HT-29 (cell line): ENCODE measurements around the gene KLK15. TPM values are rescaled to one million over a fixed set of nuclear protein-coding genes. Genes with fewer than 3 reads are reported as not detected.
A peak's percentile ranks its signal among the peaks of the same experiment; 100 is the strongest.

ENCODE experiments used
- DNase-seq: peaks from one replicate; pipeline ENCODE4 v3.0.0-alpha.2; 2015; ENCODE audit warnings: low spot score
- total RNA-seq: library from RNA; depleted of rRNA; stranded (reverse); fragments of >200 nt; shearing (Covaris generic); gene quantifications from 2 replicates; pipeline ENCODE4 v1.2.3, GENCODE V29; 2014; rRNA removed

KLK15 gene, protein sequence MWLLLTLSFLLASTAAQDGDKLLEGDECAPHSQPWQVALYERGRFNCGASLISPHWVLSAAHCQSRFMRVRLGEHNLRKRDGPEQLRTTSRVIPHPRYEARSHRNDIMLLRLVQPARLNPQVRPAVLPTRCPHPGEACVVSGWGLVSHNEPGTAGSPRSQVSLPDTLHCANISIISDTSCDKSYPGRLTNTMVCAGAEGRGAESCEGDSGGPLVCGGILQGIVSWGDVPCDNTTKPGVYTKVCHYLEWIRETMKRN
- total RNA-seq, result not detected in 2 replicates

DNA sequence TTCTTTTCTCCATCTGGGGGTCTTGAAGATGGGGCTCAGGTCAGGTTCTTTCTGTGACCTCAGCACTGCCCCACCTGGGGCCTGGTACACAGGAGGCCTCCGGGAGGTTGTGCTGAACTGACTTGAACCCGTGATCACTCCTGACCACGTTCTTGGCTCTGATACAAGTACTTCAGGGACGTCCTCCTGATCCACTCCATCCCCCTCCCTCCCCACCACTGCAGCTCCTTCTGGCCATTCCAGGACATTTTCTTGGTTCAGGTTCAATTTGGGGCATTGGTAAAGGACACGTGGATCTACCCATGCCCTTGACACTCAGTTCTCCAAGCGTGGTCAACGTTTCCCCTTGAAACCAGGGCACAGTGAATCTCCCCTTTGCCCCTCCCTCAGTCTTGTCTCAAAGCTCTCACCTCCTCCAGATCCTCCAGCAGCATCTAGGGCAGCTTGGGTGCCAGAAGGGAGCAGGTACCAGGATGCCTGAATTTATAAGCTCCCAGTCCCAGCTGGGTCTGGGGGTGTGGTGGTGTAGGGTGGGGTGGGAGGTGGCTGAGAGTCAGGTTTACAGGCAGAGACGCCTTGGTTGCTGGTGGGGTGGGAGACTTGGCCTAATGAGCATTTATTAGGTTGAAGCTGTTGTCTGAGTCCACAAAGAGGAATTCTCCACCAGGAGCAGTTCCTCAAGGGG is at the start of gene KLK15:
KLK15 (minus strand) TSS at position 458 of the 685 bp plus-strand sequence. CDS start 2,082 bp downstream, outside the sequence.
- DNase-seq, result no peak

DNA sequence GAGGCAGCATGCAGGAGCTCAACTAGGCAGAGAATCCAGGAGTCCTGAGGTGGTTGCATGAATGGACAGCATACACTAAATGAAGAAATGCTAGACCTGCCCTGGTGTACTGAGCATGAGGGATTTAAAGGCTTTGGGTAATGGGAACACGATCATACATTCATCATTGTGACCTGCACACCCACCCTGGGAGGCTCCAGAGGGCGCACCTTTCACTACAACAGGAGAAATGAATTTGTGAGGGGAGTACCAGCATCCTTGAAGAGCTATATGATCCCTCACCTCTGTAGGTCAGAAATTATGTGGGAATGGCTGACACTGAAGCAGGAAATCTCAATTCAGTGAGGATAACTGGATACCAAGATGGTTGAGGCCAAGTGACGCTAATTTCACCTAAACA is 48.8 kb upstream of the KLK15 start:
- DNase-seq, result peak; percentile 28

DNA sequence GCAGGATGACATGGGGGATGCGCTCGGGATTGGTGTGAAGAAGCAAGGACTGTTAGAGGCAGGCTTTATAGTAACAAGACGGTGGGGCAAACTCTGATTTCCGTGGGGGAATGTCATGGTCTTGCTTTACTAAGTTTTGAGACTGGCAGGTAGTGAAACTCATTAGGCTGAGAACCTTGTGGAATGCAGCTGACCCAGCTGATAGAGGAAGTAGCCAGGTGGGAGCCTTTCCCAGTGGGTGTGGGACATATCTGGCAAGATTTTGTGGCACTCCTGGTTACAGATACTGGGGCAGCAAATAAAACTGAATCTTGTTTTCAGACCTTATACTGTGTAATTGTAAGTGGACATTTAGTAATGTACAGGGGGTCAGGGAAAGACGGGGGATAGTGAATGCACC is 46.9 kb upstream of the KLK15 start:
- no peak for DNase-seq

DNA sequence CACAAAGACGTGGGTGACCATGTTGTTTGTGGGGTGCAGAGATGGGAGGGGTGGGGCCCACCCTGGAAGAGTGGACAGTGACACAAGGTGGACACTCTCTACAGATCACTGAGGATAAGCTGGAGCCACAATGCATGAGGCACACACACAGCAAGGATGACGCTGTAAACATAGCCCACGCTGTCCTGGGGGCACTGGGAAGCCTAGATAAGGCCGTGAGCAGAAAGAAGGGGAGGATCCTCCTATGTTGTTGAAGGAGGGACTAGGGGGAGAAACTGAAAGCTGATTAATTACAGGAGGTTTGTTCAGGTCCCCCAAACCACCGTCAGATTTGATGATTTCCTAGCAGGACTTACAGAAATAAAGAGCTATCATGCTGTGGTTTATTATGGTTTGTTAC is 45.5 kb upstream of the KLK15 start:
- DNase-seq, result no peak

DNA sequence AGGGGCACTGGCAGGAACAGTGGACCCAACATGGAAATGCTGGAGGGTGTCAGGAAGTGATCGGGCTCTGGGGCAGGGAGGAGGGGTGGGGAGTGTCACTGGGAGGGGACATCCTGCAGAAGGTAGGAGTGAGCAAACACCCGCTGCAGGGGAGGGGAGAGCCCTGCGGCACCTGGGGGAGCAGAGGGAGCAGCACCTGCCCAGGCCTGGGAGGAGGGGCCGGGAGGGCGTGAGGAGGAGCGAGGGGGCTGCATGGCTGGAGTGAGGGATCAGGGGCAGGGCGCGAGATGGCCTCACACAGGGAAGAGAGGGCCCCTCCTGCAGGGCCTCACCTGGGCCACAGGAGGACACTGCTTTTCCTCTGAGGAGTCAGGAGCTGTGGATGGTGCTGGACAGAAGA is 44.0 kb upstream of the KLK15 start:
- no peak for DNase-seq

DNA sequence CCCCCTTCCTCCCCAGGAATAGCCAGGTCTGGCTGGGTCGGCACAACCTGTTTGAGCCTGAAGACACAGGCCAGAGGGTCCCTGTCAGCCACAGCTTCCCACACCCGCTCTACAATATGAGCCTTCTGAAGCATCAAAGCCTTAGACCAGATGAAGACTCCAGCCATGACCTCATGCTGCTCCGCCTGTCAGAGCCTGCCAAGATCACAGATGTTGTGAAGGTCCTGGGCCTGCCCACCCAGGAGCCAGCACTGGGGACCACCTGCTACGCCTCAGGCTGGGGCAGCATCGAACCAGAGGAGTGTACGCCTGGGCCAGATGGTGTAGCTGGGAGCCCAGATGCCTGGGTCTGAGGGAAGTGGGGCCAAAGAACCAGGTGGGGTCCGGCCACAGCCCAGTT is 43.1 kb upstream of the KLK15 start:
- DNase-seq, result no peak

DNA sequence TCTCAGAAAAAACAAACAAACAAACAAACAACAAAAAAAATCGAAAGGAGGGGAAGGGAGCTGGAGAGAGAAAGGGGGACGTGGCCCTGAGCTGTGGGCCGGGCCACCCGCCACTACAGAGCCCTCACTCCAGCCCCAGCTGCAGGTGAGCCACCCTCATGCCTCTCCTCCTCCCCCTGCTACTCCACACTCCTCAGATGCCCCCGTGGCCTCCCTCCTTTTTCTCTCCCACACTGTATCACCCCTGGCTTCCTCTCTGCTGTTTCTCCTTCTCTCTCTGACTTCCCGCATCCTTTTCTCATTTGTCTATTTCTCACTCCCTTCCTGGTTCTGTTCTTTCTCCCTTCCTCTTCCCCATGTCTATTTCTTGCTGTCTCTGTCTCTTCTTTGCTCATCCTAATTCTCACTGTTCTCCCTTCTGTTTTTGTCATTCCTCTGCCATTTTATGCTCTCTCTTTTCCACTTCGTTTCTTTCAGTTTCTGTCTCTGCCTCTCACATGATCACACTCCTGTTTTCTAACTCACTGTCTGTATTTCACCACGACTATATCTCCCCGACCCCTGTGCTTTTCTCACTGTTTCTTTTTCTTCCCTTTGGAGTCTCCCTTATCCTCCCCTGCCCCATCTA is 42.5 kb upstream of the KLK15 start:
- no peak for DNase-seq

DNA sequence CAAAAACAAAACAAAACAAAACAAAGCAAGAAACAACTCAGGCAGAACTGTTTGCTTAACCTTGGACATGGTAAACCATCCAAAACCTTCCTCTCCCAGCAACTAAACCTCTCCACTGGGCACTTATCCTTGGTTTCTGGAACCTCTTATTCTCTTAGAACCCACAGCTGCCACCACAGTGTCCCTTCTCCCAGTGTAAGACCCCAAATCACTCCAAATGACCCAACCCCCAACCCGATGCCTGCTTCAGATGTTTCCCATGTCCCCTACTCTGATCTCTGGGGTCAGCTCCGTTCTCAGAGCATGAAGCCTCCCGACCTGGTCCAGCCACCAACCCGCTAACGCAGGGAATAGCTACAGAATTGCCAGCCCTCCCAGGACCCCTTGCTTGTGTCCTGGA is 40.8 kb upstream of the KLK15 start:
- DNase-seq, result no peak

DNA sequence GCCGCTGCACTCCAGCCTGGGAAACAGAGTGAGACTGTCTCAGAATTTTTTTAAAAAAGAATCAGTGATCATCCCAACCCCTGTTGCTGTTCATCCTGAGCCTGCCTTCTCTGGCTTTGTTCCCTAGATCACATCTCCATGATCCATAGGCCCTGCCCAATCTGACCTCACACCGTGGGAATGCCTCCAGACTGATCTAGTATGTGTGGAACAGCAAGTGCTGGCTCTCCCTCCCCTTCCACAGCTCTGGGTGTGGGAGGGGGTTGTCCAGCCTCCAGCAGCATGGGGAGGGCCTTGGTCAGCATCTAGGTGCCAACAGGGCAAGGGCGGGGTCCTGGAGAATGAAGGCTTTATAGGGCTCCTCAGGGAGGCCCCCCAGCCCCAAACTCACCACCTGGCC is 39.7 kb upstream of the KLK15 start, which contains the start of gene KLK2:
KLK2 (plus strand) TSS at position 384 of the 400 bp plus-strand sequence. CDS start 35 bp downstream, outside the sequence.
- no peak for DNase-seq

DNA sequence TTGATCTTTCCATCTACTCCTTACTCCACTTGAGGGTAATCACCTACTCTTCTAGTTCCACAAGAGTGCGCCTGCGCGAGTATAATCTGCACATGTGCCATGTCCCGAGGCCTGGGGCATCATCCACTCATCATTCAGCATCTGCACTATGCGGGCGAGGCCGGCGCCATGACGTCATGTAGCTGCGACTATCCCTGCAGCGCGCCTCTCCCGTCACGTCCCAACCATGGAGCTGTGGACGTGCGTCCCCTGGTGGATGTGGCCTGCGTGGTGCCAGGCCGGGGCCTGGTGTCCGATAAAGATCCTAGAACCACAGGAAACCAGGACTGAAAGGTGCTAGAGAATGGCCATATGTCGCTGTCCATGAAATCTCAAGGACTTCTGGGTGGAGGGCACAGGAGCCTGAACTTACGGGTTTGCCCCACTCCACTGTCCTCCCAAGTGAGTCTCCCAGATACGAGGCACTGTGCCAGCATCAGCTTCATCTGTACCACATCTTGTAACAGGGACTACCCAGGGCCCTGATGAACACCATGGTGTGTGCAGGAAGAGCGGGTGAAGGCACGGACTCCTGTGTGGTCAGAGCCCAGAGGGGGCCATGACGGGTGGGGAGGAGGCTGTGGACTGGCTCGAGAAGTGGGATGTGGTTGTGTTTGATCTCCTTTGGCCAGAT is 37.2 kb upstream of the KLK15 start:
- no peak for DNase-seq

DNA sequence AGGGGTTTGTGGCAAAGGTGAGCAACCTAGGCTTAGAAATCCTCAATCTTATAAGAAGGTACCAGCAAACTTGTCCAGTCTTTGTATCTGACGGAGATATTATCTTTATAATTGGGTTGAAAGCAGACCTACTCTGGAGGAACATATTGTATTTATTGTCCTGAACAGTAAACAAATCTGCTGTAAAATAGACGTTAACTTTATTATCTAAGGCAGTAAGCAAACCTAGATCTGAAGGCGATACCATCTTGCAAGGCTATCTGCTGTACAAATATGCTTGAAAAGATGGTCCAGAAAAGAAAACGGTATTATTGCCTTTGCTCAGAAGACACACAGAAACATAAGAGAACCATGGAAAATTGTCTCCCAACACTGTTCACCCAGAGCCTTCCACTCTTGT is 36.1 kb upstream of the KLK15 start:
- DNase-seq, result no peak

DNA sequence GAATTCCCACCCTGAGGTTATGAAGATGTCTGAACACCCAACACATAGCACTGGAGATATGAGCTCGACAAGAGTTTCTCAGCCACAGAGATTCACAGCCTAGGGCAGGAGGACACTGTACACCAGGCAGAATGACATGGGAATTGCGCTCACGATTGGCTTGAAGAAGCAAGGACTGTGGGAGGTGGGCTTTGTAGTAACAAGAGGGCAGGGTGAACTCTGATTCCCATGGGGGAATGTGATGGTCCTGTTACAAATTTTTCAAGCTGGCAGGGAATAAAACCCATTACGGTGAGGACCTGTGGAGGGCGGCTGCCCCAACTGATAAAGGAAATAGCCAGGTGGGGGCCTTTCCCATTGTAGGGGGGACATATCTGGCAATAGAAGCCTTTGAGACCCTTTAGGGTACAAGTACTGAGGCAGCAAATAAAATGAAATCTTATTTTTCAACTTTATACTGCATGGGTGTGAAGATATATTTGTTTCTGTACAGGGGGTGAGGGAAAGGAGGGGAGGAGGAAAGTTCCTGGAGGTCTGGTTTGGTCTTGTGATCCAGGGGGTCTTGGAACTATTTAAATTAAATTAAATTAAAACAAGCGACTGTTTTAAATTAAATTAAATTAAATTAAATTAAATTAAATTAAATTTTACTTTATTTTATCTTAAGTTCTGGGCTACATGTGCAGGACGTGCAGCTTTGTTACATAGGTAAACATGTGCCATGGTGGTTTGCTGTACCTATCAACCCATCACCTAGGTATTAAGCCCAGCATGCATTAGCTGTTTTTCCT is 28.3 kb upstream of the KLK15 start:
- DNase-seq, result no peak

DNA sequence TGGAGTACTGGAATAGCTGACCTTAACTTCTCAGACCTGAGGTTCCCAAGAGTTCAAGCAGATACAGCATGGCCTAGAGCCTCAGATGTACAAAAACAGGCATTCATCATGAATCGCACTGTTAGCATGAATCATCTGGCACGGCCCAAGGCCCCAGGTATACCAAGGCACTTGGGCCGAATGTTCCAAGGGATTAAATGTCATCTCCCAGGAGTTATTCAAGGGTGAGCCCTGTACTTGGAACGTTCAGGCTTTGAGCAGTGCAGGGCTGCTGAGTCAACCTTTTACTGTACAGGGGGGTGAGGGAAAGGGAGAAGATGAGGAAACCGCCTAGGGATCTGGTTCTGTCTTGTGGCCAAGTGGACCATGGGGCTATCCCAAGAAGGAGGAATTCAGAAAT is 27.6 kb upstream of the KLK15 start:
- no peak for DNase-seq

DNA sequence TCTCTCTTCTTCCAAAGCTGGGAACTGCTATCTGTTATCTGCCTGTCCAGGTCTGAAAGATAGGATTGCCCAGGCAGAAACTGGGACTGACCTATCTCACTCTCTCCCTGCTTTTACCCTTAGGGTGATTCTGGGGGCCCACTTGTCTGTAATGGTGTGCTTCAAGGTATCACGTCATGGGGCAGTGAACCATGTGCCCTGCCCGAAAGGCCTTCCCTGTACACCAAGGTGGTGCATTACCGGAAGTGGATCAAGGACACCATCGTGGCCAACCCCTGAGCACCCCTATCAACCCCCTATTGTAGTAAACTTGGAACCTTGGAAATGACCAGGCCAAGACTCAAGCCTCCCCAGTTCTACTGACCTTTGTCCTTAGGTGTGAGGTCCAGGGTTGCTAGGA is 26.5 kb upstream of the KLK15 start:
- no peak for DNase-seq

DNA sequence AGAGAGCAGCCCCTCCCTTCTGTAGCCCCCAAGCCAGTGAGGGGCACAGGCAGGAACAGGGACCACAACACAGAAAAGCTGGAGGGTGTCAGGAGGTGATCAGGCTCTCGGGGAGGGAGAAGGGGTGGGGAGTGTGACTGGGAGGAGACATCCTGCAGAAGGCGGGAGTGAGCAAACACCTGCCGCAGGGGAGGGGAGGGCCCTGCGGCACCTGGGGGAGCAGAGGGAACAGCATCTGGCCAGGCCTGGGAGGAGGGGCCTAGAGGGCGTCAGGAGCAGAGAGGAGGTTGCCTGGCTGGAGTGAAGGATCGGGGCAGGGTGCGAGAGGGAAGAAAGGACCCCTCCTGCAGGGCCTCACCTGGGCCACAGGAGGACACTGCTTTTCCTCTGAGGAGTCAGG is 25.5 kb upstream of the KLK15 start:
- peak; percentile 53 for DNase-seq

DNA sequence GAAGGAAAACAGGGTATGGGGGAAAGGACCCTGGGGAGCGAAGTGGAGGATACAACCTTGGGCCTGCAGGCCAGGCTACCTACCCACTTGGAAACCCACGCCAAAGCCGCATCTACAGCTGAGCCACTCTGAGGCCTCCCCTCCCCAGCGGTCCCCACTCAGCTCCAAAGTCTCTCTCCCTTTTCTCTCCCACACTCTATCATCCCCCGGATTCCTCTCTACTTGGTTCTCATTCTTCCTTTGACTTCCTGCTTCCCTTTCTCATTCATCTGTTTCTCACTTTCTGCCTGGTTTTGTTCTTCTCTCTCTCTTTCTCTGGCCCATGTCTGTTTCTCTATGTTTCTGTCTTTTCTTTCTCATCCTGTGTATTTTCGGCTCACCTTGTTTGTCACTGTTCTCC is 24.0 kb upstream of the KLK15 start:
- DNase-seq, result no peak

DNA sequence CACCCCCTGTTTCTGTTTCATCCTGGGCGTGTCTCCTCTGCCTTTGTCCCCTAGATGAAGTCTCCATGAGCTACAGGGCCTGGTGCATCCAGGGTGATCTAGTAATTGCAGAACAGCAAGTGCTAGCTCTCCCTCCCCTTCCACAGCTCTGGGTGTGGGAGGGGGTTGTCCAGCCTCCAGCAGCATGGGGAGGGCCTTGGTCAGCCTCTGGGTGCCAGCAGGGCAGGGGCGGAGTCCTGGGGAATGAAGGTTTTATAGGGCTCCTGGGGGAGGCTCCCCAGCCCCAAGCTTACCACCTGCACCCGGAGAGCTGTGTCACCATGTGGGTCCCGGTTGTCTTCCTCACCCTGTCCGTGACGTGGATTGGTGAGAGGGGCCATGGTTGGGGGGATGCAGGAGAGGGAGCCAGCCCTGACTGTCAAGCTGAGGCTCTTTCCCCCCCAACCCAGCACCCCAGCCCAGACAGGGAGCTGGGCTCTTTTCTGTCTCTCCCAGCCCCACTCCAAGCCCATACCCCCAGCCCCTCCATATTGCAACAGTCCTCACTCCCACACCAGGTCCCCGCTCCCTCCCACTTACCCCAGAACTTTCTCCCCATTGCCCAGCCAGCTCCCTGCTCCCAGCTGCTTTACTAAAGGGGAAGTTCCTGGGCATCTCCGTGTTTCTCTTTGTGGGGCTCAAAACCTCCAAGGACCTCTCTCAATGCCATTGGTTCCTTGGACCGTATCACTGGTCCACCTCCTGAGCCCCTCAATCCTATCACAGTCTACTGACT is 21.4 kb upstream of the KLK15 start, which contains the start of gene KLK3:
KLK3 (plus strand) TSS at position 280 of the 775 bp plus-strand sequence; CDS start at position 321, 41 bp downstream.
- DNase-seq, result no peak

DNA sequence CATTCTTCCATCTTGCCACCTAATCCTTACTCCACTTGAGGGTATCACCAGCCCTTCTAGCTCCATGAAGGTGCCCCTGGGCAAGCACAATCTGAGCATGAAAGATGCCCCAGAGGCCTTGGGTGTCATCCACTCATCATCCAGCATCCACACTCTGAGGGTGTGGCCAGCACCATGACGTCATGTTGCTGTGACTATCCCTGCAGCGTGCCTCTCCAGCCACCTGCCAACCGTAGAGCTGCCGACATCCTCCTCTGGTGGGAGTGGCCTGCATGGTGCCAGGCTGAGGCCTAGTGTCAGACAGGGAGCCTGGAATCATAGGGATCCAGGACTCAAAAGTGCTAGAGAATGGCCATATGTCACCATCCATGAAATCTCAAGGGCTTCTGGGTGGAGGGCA is 18.2 kb upstream of the KLK15 start:
- DNase-seq, result no peak

DNA sequence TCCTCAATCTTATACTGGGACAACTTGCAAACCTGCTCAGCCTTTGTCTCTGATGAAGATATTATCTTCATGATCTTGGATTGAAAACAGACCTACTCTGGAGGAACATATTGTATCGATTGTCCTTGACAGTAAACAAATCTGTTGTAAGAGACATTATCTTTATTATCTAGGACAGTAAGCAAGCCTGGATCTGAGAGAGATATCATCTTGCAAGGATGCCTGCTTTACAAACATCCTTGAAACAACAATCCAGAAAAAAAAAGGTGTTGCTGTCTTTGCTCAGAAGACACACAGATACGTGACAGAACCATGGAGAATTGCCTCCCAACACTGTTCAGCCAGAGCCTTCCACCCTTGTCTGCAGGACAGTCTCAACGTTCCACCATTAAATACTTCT is 17.4 kb upstream of the KLK15 start:
- no peak for DNase-seq

DNA sequence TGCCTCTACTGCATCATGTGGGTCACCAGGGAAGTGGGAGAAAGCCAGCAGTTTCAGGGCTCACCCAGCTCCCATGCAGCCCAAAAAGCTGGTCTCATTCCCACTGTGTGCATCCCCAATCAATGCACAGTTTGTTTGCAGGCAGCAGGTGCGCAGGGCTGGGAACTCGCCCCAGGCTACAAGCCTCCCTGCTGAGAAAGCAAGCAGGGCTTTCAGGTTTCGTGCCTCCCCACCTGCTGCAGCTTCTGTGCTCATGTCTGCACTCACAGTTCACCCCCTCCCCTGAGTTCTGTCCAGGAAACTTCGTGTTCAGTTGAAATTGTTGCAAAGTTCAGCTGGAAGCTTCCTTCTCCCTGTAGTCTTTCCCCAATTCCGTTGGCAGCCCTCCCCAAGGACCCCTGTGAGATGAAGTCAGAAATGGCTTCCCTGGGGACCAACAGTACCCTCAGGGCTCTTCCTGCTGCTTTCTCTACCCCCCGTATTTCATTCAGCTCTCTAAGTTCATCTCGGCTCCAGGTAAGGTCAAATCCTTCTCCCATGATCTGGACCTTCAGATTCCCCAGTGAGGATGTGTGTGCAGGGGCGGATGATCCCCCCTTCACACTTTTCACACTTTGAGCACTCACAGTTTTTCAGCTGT is 11.0 kb upstream of the KLK15 start:
- no peak for DNase-seq
